B cell (primary cell): ENCODE measurements around the gene KCNN1. TPM values are rescaled to one million over a fixed set of nuclear protein-coding genes. Genes with fewer than 3 reads are reported as not detected.

Source experiments
- ATAC-seq: fragments of 200-7000 bp; cut with Tn5 transposase; one replicate; pipeline ENCODE4 v1.10.0; 2021; ENCODE audit warnings: low read depth, mild to moderate bottlenecking, moderate number of reproducible peaks, moderate library complexity
- CTCF ChIA-PET: fragments of 350-600 bp; sonication (Branson Sonifier 250); formaldehyde crosslinking; loops from one replicate; lab custom pipeline; 2021; ENCODE audit warnings: antibody characterized with exemption, inconsistent platforms; lab: Charles Lee
- POLR2A ChIA-PET: fragments of 350-600 bp; sonication (Branson Sonifier 250); formaldehyde crosslinking; loops from one replicate; lab custom pipeline; 2021; ENCODE audit warnings: antibody characterized with exemption; lab: Charles Lee
- DNase-seq: peaks from one replicate; pipeline ENCODE4 v3.0.0; 2013
- H2AFZ ChIP-seq: 2 replicates; pipeline ENCODE4 v1.6.1; 2012; ENCODE audit warnings: mild to moderate bottlenecking, low read depth, low read length; ENCODE audit not compliant: insufficient read depth, poor library complexity, severe bottlenecking
- H3K27ac ChIP-seq, 2 donors: 1 replicate in 1 of 2; 2 replicates in 1 of 2; pipeline ENCODE4 v1.5.1; 2012 to 2013; ENCODE audit warnings: low read length in 2 of 2, mild to moderate bottlenecking in 2 of 2, moderate library complexity in 1 of 2
- H3K27me3 ChIP-seq, 4 experiments: fragments of 200-600 bp in 1 of 4; sonication (generic) in 1 of 4; replicated peaks in 1 of 4; 1 replicate in 2 of 4; 2 replicates in 2 of 4; pipeline versions ENCODE4 v1.6.1 to v1.7.0; 2013 to 2016; ENCODE audit warnings: low read length in 3 of 4, mild to moderate bottlenecking in 2 of 4, mixed read lengths in 1 of 4, moderate library complexity in 1 of 4; ENCODE audit not compliant: insufficient read depth in 4 of 4, control insufficient read depth in 3 of 4; ENCODE audit errors: control extremely low read depth in 1 of 4
- H3K36me3 ChIP-seq, 2 experiments: replicated peaks in 1 of 2; 1 replicate in 1 of 2; 2 replicates in 1 of 2; pipeline versions ENCODE4 v1.6.1 to v1.7.1; 2013; ENCODE audit warnings: low read length in 1 of 2; ENCODE audit not compliant: insufficient read depth in 2 of 2, control insufficient read depth in 1 of 2; ENCODE audit errors: control extremely low read depth in 1 of 2, extremely low read depth in 1 of 2
- H3K4me1 ChIP-seq, 2 donors: fragments of 200-600 bp in 1 of 2; sonication (generic) in 1 of 2; 1 replicate in 1 of 2; 2 replicates in 1 of 2; pipeline versions ENCODE4 v1.5.1 to v1.6.1; 2013 to 2017; ENCODE audit warnings: low read length in 2 of 2; ENCODE audit not compliant: control insufficient read depth in 2 of 2, insufficient read depth in 2 of 2
- H3K4me2 ChIP-seq: replicated peaks from 2 replicates; pipeline ENCODE3; 2012; ENCODE audit warnings: mild to moderate bottlenecking, low read depth, low read length; ENCODE audit not compliant: poor library complexity, severe bottlenecking
- H3K4me3 ChIP-seq, 5 experiments: fragments of 200-600 bp in 1 of 5; sonication (generic) in 1 of 5; 1 replicate in 3 of 5; 2 replicates in 2 of 5; pipeline versions ENCODE4 v1.5.1 to v1.7.0; 2011 to 2016; ENCODE audit warnings: low read length in 4 of 5, mild to moderate bottlenecking in 4 of 5, low read depth in 2 of 5, control low read depth in 1 of 5, moderate library complexity in 1 of 5; ENCODE audit not compliant: insufficient read depth in 1 of 5; ENCODE audit errors: control extremely low read depth in 1 of 5, extremely low read depth in 1 of 5
- H3K79me2 ChIP-seq: fragments of 200-600 bp; sonication (generic); one replicate; pipeline ENCODE4 v1.6.0; 2016; ENCODE audit warnings: low read length; ENCODE audit not compliant: control insufficient read depth, insufficient read depth
- H3K9ac ChIP-seq: fragments of 200-600 bp; sonication (generic); 2 replicates; pipeline ENCODE4 v1.6.1; 2017; ENCODE audit warnings: mild to moderate bottlenecking, low read length, moderate library complexity
- H3K9me3 ChIP-seq, 3 donors: one replicate each; pipeline versions ENCODE4 v1.6.1 to v1.7.1; 2013; ENCODE audit warnings: low read length in 2 of 3; ENCODE audit not compliant: control insufficient read depth in 2 of 3, insufficient read depth in 1 of 3; ENCODE audit errors: control extremely low read depth in 1 of 3
- H4K20me1 ChIP-seq: 2 replicates; pipeline ENCODE4 v1.6.0; 2012; ENCODE audit warnings: mild to moderate bottlenecking, low read length; ENCODE audit not compliant: insufficient read depth, control insufficient read depth, poor library complexity, severe bottlenecking
- H3K27ac Mint-ChIP-seq: one replicate; pipeline ENCODE4 v1.8.0; 2021; ENCODE audit warnings: mixed read lengths
- H3K27me3 Mint-ChIP-seq: one replicate; pipeline ENCODE4 v1.8.0; 2021; ENCODE audit warnings: mixed read lengths
- H3K4me1 Mint-ChIP-seq: one replicate; pipeline ENCODE4 v1.8.0; 2021; ENCODE audit warnings: mixed read lengths
- H3K4me3 Mint-ChIP-seq: one replicate; pipeline ENCODE4 v1.8.0; 2021; ENCODE audit warnings: mixed read lengths
- H3K9me3 Mint-ChIP-seq: one replicate; pipeline ENCODE4 v1.8.0; 2022; ENCODE audit warnings: mixed read lengths; ENCODE audit not compliant: insufficient read depth
- CTCF ChIP-seq: fragments of 200-600 bp; IDR thresholded peaks from one replicate; pipeline ENCODE4 v1.8.0; 2022; ENCODE audit warnings: antibody characterized with exemption, mild to moderate bottlenecking
- EZH2 ChIP-seq: IDR thresholded peaks from 2 replicates; pipeline ENCODE4 v1.6.1; 2012; ENCODE audit warnings: borderline replicate concordance, low read depth, mild to moderate bottlenecking, moderate library complexity, low read length; ENCODE audit not compliant: insufficient read depth, poor library complexity, severe bottlenecking
- WGBS: methylation state at CpG from one replicate; pipeline ENCODE4 v1.1.5; 2013; ENCODE audit warnings: missing lambda C conversion rate; ENCODE audit not compliant: insufficient coverage; 5-methylcytosine and 5-hydroxymethylcytosine counted together
- intact Hi-C: fragments of 100-400 bp; cut with micrococcal nuclease; formaldehyde crosslinking; loops from one replicate; pipeline ENCODE4 v1.10.0; 2022
- polyA plus RNA-seq: library from polyadenylated mRNA; depleted of rRNA; stranded (reverse); fragments of >200 nt; gene quantifications from 2 replicates; pipeline ENCODE4 v1.2.3, GENCODE V29; 2012
- total RNA-seq, 2 donors: library from RNA; stranded (reverse); fragments of 120-200 nt in 1 of 2; gene quantifications; 1 replicate in 1 of 2; 2 replicates in 1 of 2; pipeline versions ENCODE4 v1.2.3 to v1.2.4, GENCODE V29; 2013 to 2022

KCNN1 gene
- total and polyA plus RNA-seq, 2 donors (not counting 1 experiment from before 2014, with no cell fraction given) = 0.04 TPM; not detected in 1

DNA sequence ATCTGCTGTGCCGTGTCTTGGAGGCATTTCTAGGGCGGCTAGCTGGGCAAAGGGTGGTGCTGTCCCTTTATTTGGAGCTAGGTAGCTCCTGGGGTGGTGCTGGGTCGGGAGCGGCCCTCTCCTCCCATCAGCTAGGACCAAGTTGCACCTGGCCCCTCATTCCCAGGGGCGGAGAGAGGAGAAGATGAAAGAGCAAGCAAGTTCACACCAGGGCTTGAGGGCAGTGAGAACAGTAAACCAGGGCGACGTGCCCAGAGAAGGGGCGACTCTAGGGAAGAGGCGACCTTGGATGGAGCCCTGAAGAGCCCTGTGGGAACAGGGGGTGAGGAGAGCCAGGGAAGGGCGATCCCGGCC lies 17.0 kb upstream of the KCNN1 start:
- 17% methylated on average over 8 of the region's 11 CpGs for WGBS
- Mint-ChIP-seq H3K4me1 (peaks cover 57% of the 10 kb centered on the region), H3K27ac (peak overlapping the region; percentile 72), H3K27me3 (peaks cover 26% of the 10 kb centered on the region), H3K4me3 (peak overlapping the region; percentile 88), H3K9me3 (no peaks in the 10 kb centered on the region)
- H3K36me3 ChIP-seq = no peaks in the 10 kb centered on the region
- no peak overlapping the region for H2AFZ ChIP-seq
- DNase-seq (no peak), ATAC-seq (no peak)
- no peaks in the 10 kb centered on the region for H3K79me2 ChIP-seq
- peak overlapping the region; percentile 54 for H3K9ac ChIP-seq
- H3K9me3 ChIP-seq = peaks cover 0 to 20% (median 0%) of the 10 kb centered on the region in 3 donors
- CTCF ChIA-PET = interaction anchor here (4.6 to 8.7 kb wide), 3 partner anchors 11 to 48 kb away, joined by 28 to 117 read pairs (median 51); partner anchors contain the start of gene CCDC124
- H3K27me3 ChIP-seq = peaks cover 0 to 59% (median 41%) of the 10 kb centered on the region in 4 experiments
- no peak for TF ChIP-seq EZH2
- POLR2A ChIA-PET = interaction anchor here (0.8 to 1.0 kb wide), 2 partner anchors 90 to 137 kb away, joined by 3 read pairs; partner anchors contain the start of gene RPL18A
- intact Hi-C loops = loop anchor here (2.0 to 5.0 kb wide), 2 partner anchors 29 to 147 kb away; partner anchors contain the start of gene MAST3
- peaks cover 62 to 65% of the 10 kb centered on the region in 2 donors for H3K4me1 ChIP-seq
- no peak overlapping the region for H3K27ac ChIP-seq
- peaks cover 15% of the 10 kb centered on the region for H4K20me1 ChIP-seq
- H3K4me3 ChIP-seq = peak overlapping the region in 3 of 5 experiments; percentile 13 to 48 (median 36)
- H3K4me2 ChIP-seq = peak overlapping the region; percentile 94

DNA sequence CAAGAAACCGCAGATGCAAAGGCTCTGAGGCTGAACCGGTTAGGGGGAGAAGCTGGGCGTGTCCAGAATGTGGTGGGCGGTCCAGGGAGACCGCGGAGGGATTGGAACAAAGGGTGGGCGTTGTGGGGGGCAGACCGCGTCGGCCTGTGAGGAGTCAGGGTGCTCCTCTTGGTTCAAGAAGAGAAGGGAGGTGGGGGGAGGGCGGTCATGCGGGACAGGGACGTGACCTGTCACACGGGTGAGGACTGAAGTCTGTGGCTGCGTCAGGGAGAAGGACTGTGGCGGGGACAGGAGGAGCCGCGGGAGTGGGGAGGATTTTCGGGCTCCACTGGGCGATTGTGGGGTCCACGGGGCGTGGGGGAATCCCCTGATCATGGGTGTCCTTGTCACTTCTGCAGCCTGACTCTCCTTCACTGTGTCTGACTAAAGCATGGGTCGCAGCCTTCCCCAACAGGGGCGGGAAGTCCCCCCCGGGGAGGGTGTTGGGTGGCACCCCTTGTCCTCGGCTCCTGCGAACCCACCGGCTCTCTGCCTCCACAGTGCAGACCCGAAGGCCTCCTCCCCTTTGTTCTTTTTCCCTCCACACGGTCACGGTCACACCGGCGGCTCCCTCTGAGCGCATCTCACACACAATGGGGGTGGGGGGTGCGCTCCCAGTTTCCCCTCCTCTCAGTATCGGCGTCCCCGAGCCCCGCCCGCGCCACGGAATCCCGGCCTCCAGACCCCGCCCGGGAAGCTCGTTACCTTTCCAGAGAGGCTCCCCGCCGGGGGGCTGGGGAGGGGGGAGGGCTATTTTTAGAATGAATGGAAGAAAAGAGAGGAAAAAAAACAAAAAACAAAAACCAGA lies 16.4 kb upstream of the KCNN1 start:
- TF ChIP-seq EZH2 = no peak
- no peak for TF ChIP-seq CTCF
- peaks cover 62 to 65% of the 10 kb centered on the region in 2 donors for H3K4me1 ChIP-seq
- no peaks in the 10 kb centered on the region for H3K36me3 ChIP-seq
- whole genome bisulfite sequencing = 1% methylated on average over 33 of the region's 48 CpGs
- ATAC-seq = no peak
- peak overlapping the region in 3 of 5 experiments; percentile 13 to 48 (median 36) for H3K4me3 ChIP-seq
- ChIA-PET CTCF (interaction anchor here (0.6 to 8.7 kb wide), 5 partner anchors 12 to 47 kb away, joined by 3 to 117 read pairs (median 7); no protein-coding TSS in a partner anchor), POLR2A (interaction anchor here (0.7 to 0.8 kb wide), 2 partner anchors 79 to 91 kb away, joined by 3 read pairs; partner anchors contain the start of genes RPL18A and SLC5A5)
- peaks cover 57% of the 10 kb centered on the region for H3K4me1 Mint-ChIP-seq
- H3K27me3 ChIP-seq = peaks cover 0 to 61% (median 41%) of the 10 kb centered on the region in 4 experiments
- no peak overlapping the region for H2AFZ ChIP-seq
- no peaks in the 10 kb centered on the region for H3K79me2 ChIP-seq
- intact Hi-C loops = loop anchor here (2.0 kb wide), 1 partner anchor 28 kb away; no protein-coding TSS in a partner anchor
- peak overlapping the region; percentile 88 for H3K4me3 Mint-ChIP-seq
- no peaks in the 10 kb centered on the region for H3K9me3 Mint-ChIP-seq
- DNase-seq = peak; percentile 81
- peak overlapping the region; percentile 94 for H3K4me2 ChIP-seq
- peak overlapping the region; percentile 72 for H3K27ac Mint-ChIP-seq
- H3K9ac ChIP-seq = peak overlapping the region; percentile 54
- H3K27me3 Mint-ChIP-seq = peaks cover 26% of the 10 kb centered on the region
- H4K20me1 ChIP-seq = peaks cover 15% of the 10 kb centered on the region
- no peak overlapping the region for H3K27ac ChIP-seq
- peaks cover 0 to 20% (median 0%) of the 10 kb centered on the region in 3 donors for H3K9me3 ChIP-seq
